SK-N-SH (cell line): ENCODE data around the gene RPAP2. TPM values are rescaled to one million over a fixed set of nuclear protein-coding genes. Genes with fewer than 3 reads are reported as not detected.
"Not testable (repeated sequence)": the region's sequence is repeated elsewhere in the genome, so short reads cannot be mapped to it uniquely, and the experiment has no call there.

ENCODE experiments used
- CTCF ChIA-PET: fragments of 300-600, 350-600 bp; formaldehyde crosslinking; extraction: SDS; loops from one replicate; lab custom pipeline; 2021; lab: Yijun Ruan, JAX
- POLR2A ChIA-PET: fragments of 350-600 bp; sonication (Branson Sonifier 250); formaldehyde crosslinking; extraction: SDS; loops from one replicate; lab custom pipeline; 2020; ENCODE audit warnings: antibody characterized with exemption, inconsistent platforms; lab: Yijun Ruan, JAX
- DNase-seq: peaks from one replicate; pipeline ENCODE4 v3.0.0; 2012
- H2AFZ ChIP-seq: fragments of 200-600 bp; sonication (generic); 2 replicates; pipeline ENCODE4 v1.8.1; 2016; ENCODE audit warnings: antibody characterized with exemption, mild to moderate bottlenecking, low read depth
- H3F3A ChIP-seq: fragments of 200-600 bp; sonication (generic); replicated peaks from 2 replicates; pipeline ENCODE3; 2016; ENCODE audit warnings: antibody characterized with exemption, mild to moderate bottlenecking; ENCODE audit not compliant: insufficient read depth
- H3K27ac ChIP-seq, 2 experiments: fragments of 200-500 bp in 1 of 2; fragments of 200-600 bp in 1 of 2; sonication (Bioruptor generic) in 1 of 2; sonication (generic), shearing (Covaris generic) in 1 of 2; 2 replicates each; pipeline versions ENCODE4 v1.5.1 to v1.6.1; 2014 to 2016; ENCODE audit warnings: low read depth in 2 of 2, inconsistent platforms in 1 of 2, low read length in 1 of 2, mild to moderate bottlenecking in 1 of 2, mixed read lengths in 1 of 2
- H3K27me3 ChIP-seq: fragments of 200-600 bp; sonication (generic), shearing (Covaris generic); 2 replicates; pipeline ENCODE4 v1.6.1; 2016; ENCODE audit warnings: mixed run types; ENCODE audit not compliant: insufficient read depth
- H3K36me3 ChIP-seq, 2 experiments: fragments of 200-500 bp in 1 of 2; fragments of 200-600 bp in 1 of 2; sonication (Bioruptor generic) in 1 of 2; sonication (generic) in 1 of 2; replicated peaks in 1 of 2; 2 replicates each; pipeline versions ENCODE3 to v1.5.1; 2014 to 2016; ENCODE audit warnings: low read length in 1 of 2, mild to moderate bottlenecking in 1 of 2; ENCODE audit not compliant: insufficient read depth in 2 of 2, control insufficient read depth in 1 of 2
- H3K4me1 ChIP-seq, 2 experiments: fragments of 200-500 bp in 1 of 2; fragments of 200-600 bp in 1 of 2; sonication (Bioruptor generic) in 1 of 2; sonication (generic), shearing (Covaris generic) in 1 of 2; 2 replicates each; pipeline versions ENCODE4 v1.5.1 to v1.6.1; 2014 to 2016; ENCODE audit warnings: low read depth in 1 of 2, low read length in 1 of 2, mixed run types in 1 of 2; ENCODE audit not compliant: insufficient read depth in 2 of 2, control insufficient read depth in 1 of 2
- H3K4me2 ChIP-seq: fragments of 200-600 bp; sonication (generic), shearing (Covaris generic); 2 replicates; pipeline ENCODE4 v1.6.1; 2017; ENCODE audit warnings: mixed run types
- H3K4me3 ChIP-seq, 2 experiments: fragments of 200-500 bp in 1 of 2; fragments of 200-600 bp in 1 of 2; sonication (Bioruptor generic) in 1 of 2; sonication (generic), shearing (Covaris generic) in 1 of 2; 2 replicates each; pipeline versions ENCODE4 v1.5.1 to v1.8.1; 2014 to 2016; ENCODE audit warnings: low read depth in 2 of 2, inconsistent platforms in 1 of 2, low read length in 1 of 2, mild to moderate bottlenecking in 1 of 2, mixed read lengths in 1 of 2, moderate library complexity in 1 of 2
- H3K79me2 ChIP-seq: fragments of 200-600 bp; sonication (generic); 2 replicates; pipeline ENCODE4 v1.8.1; 2017; ENCODE audit warnings: mild to moderate bottlenecking; ENCODE audit not compliant: insufficient read depth
- H3K9ac ChIP-seq: fragments of 200-600 bp; sonication (generic); 2 replicates; pipeline ENCODE4 v1.6.1; 2017; ENCODE audit warnings: mixed run types
- H3K9me2 ChIP-seq: fragments of 200-600 bp; sonication (generic); 2 replicates; pipeline ENCODE4 v1.6.1; 2017; ENCODE audit warnings: mixed run types
- H3K9me3 ChIP-seq: fragments of 200-600 bp; sonication (generic); 2 replicates; pipeline ENCODE4 v1.6.1; 2017; ENCODE audit warnings: mixed run types, mild to moderate bottlenecking, moderate library complexity
- H4K20me1 ChIP-seq: fragments of 200-600 bp; sonication (generic); 2 replicates; pipeline ENCODE4 v1.6.1; 2017; ENCODE audit warnings: mild to moderate bottlenecking, mixed run types; ENCODE audit not compliant: insufficient read depth
- GATA2 ChIP-seq: sonication (generic); formaldehyde crosslinking; IDR thresholded peaks from 2 replicates; pipeline ENCODE4 v1.5.0; 2020; ENCODE audit warnings: mild to moderate bottlenecking, missing genetic modification reagents
- MXI1 ChIP-seq: IDR thresholded peaks from 2 replicates; pipeline ENCODE4 v1.6.1; 2012; ENCODE audit warnings: mild to moderate bottlenecking, low read depth, low read length, improper control_type of control experiment
- NRF1 ChIP-seq: IDR thresholded peaks from 2 replicates; pipeline ENCODE4 v1.6.1; 2012; ENCODE audit warnings: low read depth, mild to moderate bottlenecking, low read length
- POLR2AphosphoS5 ChIP-seq: IDR thresholded peaks from 2 replicates; pipeline ENCODE4 v1.6.1; 2012; ENCODE audit warnings: low read depth, low read length
- REST ChIP-seq: IDR thresholded peaks from 2 replicates; pipeline ENCODE4 v1.6.1; 2012; ENCODE audit warnings: mild to moderate bottlenecking, low read depth, low read length, moderate library complexity
- TAF1 ChIP-seq: IDR thresholded peaks from 2 replicates; pipeline ENCODE4 v1.6.1; 2012; ENCODE audit warnings: low read depth, mild to moderate bottlenecking, low read length, moderate library complexity, borderline replicate concordance
- TEAD4 ChIP-seq: IDR thresholded peaks from 2 replicates; pipeline ENCODE4 v1.4.0; 2012; ENCODE audit warnings: mild to moderate bottlenecking, borderline replicate concordance; ENCODE audit not compliant: insufficient read depth
- YY1 ChIP-seq: IDR thresholded peaks from 2 replicates; pipeline ENCODE4 v1.4.0; 2012; ENCODE audit warnings: low read depth, mild to moderate bottlenecking
- WGBS: methylation state at CpG from one replicate; pipeline ENCODE4 v1.1.6; 2017; ENCODE audit warnings: low lambda C conversion rate; 5-methylcytosine and 5-hydroxymethylcytosine counted together
- polyA plus RNA-seq, 3 experiments: library from polyadenylated mRNA; depleted of rRNA; stranded (reverse); fragments of >200 nt; gene quantifications; 2 replicates each; pipeline ENCODE4 v1.2.3, GENCODE V29; 2012
- TF ChIP-seq, protein P1 (sequence below): IDR thresholded peaks from 2 replicates; pipeline ENCODE4 v1.4.0; 2012; ENCODE audit warnings: low read depth
- TF ChIP-seq, protein P2 (sequence below): fragments of 200-600 bp; sonication (generic); IDR thresholded peaks from 2 replicates; pipeline ENCODE4 v1.6.1; 2017; ENCODE audit warnings: antibody characterized with exemption, mild to moderate bottlenecking, moderate library complexity

Gene RPAP2
- 3.4 and 5.2 TPM in 2 replicates for polyA plus RNA-seq (2012; rRNA removed)
- polyA plus RNA-seq (2012; cell fraction: cytosol; rRNA removed): 7.6 and 9.6 TPM in 2 replicates
- 2.0 and 5.9 TPM in 2 replicates for polyA plus RNA-seq (2012; cell fraction: nucleus; rRNA removed)

DNA sequence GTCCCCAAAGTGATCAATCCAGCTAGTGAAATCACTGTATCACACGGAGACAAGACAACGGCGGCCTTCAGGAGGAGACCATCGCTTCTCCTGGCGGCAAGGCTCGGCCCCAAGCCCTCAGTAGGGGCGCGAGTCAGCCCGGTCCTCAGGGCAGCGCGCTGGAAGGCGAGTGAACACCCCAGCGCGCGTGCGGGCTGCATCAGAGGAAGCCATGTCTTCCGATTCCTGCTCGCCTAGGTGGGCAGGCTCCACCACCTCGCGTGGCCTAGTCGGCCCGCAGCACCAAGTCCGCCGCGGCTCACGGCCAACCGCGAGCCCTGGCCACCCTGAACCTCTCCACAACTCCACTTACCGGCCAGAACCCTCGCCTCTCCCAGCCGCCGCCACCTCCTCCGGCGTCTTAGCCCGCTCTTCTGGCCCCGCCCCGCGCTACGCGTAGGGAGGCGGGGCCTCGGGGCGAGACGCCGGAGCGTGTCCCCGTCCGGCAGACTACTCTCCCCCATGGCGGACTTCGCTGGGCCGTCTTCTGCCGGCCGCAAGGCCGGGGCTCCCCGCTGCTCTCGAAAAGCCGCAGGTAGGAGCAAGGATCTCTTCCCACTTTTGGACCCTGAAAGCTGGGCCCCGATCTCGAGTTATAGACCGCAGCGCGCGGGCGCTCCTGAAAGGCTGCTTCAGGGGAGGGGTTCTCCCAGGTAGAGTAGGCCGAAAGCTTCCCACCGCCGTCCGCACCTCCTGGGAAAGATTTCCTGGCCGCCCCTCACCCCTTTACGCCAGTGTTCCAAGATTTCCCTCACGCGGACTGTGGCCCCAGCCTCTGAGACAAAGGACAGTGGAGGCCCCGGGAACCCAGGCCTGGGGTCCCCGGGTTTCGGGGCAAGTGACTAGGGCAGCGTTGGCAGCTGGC lies at the start of gene RPAP2, which contains the start of gene GLMN:
TSS of gene RPAP2 (plus strand) at position 487 of the 904 bp plus-strand sequence. CDS start at position 502, 15 bp downstream.
TSS of gene GLMN (minus strand) at position 415 of the 904 bp plus-strand sequence. CDS start 988 bp downstream, outside the sequence.
- no peaks in the 10 kb centered on the region for H3K9me2 ChIP-seq
- peak within 1 kb of the TSS; percentile 92 to 94 for H3K4me3 ChIP-seq
- no peaks in the 10 kb centered on the region for H4K20me1 ChIP-seq
- peak within 1 kb of the TSS; percentile 87 for H3K9ac ChIP-seq
- H3K79me2 ChIP-seq: peaks cover 31% of the 10 kb centered on the region
- ChIA-PET POLR2A (interaction anchor here (0.7 kb wide), 1 partner anchor 182 kb away, joined by 3 read pairs; no protein-coding TSS in a partner anchor), CTCF (interaction anchor here (0.7 to 3.2 kb wide), 5 partner anchors 12 to 308 kb away, joined by 3 to 21 read pairs (median 7); no protein-coding TSS in a partner anchor)
- H3K27me3 ChIP-seq: no peaks in the 10 kb centered on the region
- TF ChIP-seq NRF1 (peak; percentile 32; the same call in 1 of the 2 replicates), REST (peak; percentile 24; the same call in 1 of the 2 replicates), TEAD4 (no peak), TAF1 (peak; percentile 89), GATA2 (no peak), YY1 (peak; percentile 78), MXI1 (peak; percentile 77), POLR2AphosphoS5 (peak; percentile 94)
- TF ChIP-seq, protein P1, sequence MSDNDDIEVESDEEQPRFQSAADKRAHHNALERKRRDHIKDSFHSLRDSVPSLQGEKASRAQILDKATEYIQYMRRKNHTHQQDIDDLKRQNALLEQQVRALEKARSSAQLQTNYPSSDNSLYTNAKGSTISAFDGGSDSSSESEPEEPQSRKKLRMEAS: peak; percentile 79; the same call in 1 of the 2 replicates
- TF ChIP-seq, protein P2, sequence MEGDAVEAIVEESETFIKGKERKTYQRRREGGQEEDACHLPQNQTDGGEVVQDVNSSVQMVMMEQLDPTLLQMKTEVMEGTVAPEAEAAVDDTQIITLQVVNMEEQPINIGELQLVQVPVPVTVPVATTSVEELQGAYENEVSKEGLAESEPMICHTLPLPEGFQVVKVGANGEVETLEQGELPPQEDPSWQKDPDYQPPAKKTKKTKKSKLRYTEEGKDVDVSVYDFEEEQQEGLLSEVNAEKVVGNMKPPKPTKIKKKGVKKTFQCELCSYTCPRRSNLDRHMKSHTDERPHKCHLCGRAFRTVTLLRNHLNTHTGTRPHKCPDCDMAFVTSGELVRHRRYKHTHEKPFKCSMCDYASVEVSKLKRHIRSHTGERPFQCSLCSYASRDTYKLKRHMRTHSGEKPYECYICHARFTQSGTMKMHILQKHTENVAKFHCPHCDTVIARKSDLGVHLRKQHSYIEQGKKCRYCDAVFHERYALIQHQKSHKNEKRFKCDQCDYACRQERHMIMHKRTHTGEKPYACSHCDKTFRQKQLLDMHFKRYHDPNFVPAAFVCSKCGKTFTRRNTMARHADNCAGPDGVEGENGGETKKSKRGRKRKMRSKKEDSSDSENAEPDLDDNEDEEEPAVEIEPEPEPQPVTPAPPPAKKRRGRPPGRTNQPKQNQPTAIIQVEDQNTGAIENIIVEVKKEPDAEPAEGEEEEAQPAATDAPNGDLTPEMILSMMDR: 0 out of 2 replicates have a peak, but pooled peaks have one; percentile 19
- peaks cover 4 to 8% of the 10 kb centered on the region in 2 experiments; a peak in 2 of 4 replicates for H3K4me1 ChIP-seq
- H3F3A ChIP-seq: peaks cover 7% of the 10 kb centered on the region
- under 1% methylated on average over 31 of the region's 76 CpGs for WGBS
- no peaks in the 10 kb centered on the region for H3K9me3 ChIP-seq
- H3K27ac ChIP-seq: peak within 1 kb of the TSS; percentile 88 to 97
- peaks cover 28 to 38% of the 10 kb centered on the region in 2 experiments for H3K36me3 ChIP-seq
- peak; percentile 92 for DNase-seq
- H2AFZ ChIP-seq: peak within 1 kb of the TSS; percentile 97
- H3K4me2 ChIP-seq: peak within 1 kb of the TSS; percentile 89

- CTCF ChIA-PET, DNase-seq, H3K9me3 ChIP-seq, H3K4me1 ChIP-seq, H4K20me1 ChIP-seq, POLR2A ChIA-PET, H3K27ac ChIP-seq, H2AFZ ChIP-seq, H3K9ac ChIP-seq, H3K9me2 ChIP-seq, H3K79me2 ChIP-seq, H3K4me3 ChIP-seq, H3F3A ChIP-seq, H3K4me2 ChIP-seq, H3K27me3 ChIP-seq: not testable (repeated sequence)
- H3K36me3 ChIP-seq: peaks cover 11 to 13% of the 10 kb centered on the region in 2 experiments
- 61% methylated on average over 3 of the region's 3 CpGs for WGBS
Observed at GRCh38 chr1:92254714-92255113, 44.1 kb upstream of the RPAP2 start.
